WTC11 (cell line): Measurements from ENCODE around the gene NPFFR1.

Experiments used
- CREM ChIP-seq: sonication (generic); formaldehyde crosslinking; IDR thresholded peaks from 2 replicates; pipeline ENCODE4 v1.8.1; 2022; ENCODE audit warnings: mild to moderate bottlenecking, missing genetic modification reagents, moderate library complexity
- CTCF ChIP-seq: fragments of 200-600 bp; IDR thresholded peaks from 2 replicates; pipeline ENCODE4 v1.8.0; 2022; ENCODE audit warnings: antibody characterized with exemption
- IRF1 ChIP-seq: sonication (generic); formaldehyde crosslinking; IDR thresholded peaks from 2 replicates; pipeline ENCODE4 v1.8.0; 2023; ENCODE audit warnings: missing genetic modification reagents
- JUN ChIP-seq: sonication (generic); formaldehyde crosslinking; IDR thresholded peaks from 2 replicates; pipeline ENCODE4 v1.8.0; 2023; ENCODE audit warnings: mild to moderate bottlenecking, missing genetic modification reagents
- MYBL2 ChIP-seq: sonication (generic); formaldehyde crosslinking; IDR thresholded peaks from 2 replicates; pipeline ENCODE4 v1.8.1; 2023; ENCODE audit warnings: mild to moderate bottlenecking, moderate library complexity, missing genetic modification reagents
- NFYB ChIP-seq: sonication (generic); formaldehyde crosslinking; conservative IDR thresholded peaks from 2 replicates; pipeline ENCODE4 v1.8.0; 2022; ENCODE audit warnings: low read depth, missing genetic modification reagents
- TEAD4 ChIP-seq: sonication (generic); formaldehyde crosslinking; IDR thresholded peaks from 2 replicates; pipeline ENCODE4 v1.8.0; 2022; ENCODE audit warnings: mild to moderate bottlenecking, missing genetic modification reagents
- TP53 ChIP-seq: sonication (generic); formaldehyde crosslinking; IDR thresholded peaks from 2 replicates; pipeline ENCODE4 v1.8.1; 2023; ENCODE audit warnings: mild to moderate bottlenecking, missing genetic modification reagents
- ZMAT4 ChIP-seq: fragments of 250-450 bp; sonication (Bioruptor Pico); IDR thresholded peaks from 2 replicates; pipeline ENCODE4 v1.9.0; 2021; ENCODE audit warnings: mild to moderate bottlenecking

- TF ChIP-seq ZMAT4 (CRISPR knock-in tag) (no peak), CTCF (no peak), TEAD4 (CRISPR knock-in tag) (no peak), TP53 (CRISPR knock-in tag) (no peak), IRF1 (CRISPR knock-in tag) (no peak), MYBL2 (CRISPR knock-in tag) (no peak), JUN (CRISPR knock-in tag) (no peak), CREM (no peak), NFYB (CRISPR knock-in tag) (no peak)
These were observed 44.2 kb upstream of the NPFFR1 start for GRCh38 chr10:70328018-70328417.
